Germinal center (tissue), 1 donor: ENCODE measurements around the gene RERG.
"Not testable (repeated sequence)": the region's sequence is repeated elsewhere in the genome, so short reads cannot be mapped to it uniquely, and the experiment has no call there.

Experiments used
- DNase-seq: peaks from one replicate; pipeline ENCODE4 v3.0.0; 2012; ENCODE audit warnings: mixed read lengths, low spot score

The RERG gene

DNA sequence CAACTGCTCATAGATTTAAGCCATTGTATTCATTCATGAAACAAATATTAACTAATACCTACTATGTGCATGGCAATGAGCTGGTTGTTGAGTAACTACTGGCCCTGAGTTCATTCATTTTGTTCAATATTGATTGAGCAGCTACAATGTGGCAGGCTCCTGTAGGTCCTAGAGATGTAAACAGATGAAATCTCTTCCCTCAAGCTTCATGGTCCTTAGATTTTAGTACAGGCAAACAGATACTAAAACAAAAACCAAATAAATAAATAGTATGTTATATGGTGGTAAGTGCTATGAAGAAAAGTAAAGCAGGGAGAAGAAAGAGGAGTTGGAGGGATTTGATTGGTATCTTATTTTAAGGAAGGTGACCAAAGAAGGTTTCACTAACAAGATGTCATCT, 77.8 kb downstream of the RERG start:
- no peak for DNase-seq

DNA sequence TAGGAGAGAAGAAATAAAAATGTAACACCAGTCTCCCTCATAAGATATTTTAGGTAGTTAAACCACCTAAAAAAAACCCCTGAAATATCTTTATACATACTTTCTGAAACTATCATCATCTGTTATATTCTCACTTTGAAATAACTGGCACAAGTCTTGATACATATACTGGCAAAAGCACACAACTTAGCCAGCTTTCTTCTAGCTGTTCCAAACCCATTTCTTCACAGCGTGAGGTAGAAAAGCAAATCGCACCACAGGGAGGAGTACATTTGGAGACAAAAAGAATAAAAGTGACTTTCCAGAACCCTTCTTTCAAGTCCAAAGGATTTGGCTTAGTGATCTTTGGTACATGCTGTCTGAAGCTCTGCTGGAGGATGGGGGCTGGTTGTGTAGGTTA, 78.5 kb downstream of the RERG start:
- no peak for DNase-seq

DNA sequence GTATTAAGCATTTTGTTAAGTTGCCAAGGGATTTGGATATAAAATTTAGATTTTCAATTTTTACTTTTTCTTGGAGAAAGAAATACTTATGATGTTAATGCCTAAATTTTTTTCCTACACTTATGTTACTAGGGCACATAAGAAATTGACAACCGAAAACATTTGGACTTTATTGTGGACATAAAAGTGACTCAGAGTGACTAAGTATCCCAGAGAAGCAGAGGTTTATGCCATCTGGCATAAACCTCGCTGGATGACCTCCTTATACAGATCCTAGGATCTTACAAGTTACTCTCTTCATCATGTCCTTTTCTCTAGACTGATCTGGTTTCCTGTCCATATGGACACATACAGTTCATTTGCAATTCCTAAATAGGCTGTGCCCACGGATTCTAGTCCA, 89.8 kb downstream of the RERG start:
- no peak for DNase-seq

- DNase-seq = no peak
These were observed 90.7 kb downstream of the RERG start for GRCh38 chr12:15130541-15130940.

- no peak for DNase-seq
These were observed 97.8 kb downstream of the RERG start for GRCh38 chr12:15123401-15123800.

GRCh38 chr12:15122344-15122743, 98.9 kb downstream of the RERG start:
- DNase-seq = no peak

- DNase-seq = no peak
These were observed 102.3 kb downstream of the RERG start for GRCh38 chr12:15118955-15119354.

GRCh38 chr12:15116983-15117382, 104.2 kb downstream of the RERG start:
- DNase-seq = no peak

- no peak for DNase-seq
These were observed 105.1 kb downstream of the RERG start for GRCh38 chr12:15116086-15116485.

DNA sequence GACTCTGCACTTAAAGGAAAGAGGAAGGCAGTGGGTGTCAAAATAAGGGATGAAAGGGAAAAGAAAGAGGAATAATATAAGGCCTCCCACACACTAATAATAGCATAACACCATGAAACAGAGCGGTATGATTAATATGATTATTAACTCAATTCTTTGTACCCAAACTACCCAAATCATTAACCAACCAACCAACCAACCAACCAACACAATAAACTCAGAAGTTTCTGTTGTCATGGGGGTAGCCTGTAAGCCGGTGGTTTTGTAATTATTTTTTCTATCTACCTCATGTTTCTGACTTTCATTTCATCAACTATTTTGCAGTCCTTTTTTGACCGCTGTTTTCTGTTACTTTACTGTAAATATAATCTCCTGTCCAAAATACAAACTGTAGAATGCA, 105.8 kb downstream of the RERG start:
- DNase-seq = no peak

DNA sequence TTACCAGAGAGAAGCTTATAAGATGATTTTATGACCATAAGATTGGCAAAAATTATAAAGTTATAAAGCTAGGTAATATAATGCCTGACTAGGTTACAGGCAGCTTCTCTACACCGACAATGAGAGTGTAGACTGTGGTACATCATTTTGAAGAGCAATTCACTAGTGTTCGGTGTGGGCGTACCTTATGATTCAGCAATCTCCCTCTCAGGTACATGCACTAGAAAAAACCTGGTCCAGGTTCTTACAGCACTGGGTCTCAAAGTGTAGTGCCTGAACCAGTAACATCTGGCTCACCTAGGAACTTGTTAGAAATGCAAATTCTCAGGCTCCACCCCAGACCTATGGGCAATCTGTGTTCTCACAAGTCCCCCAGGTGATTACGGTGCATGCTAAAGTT, 106.7 kb downstream of the RERG start:
- no peak for DNase-seq

- no peak for DNase-seq
These were observed 128.4 kb downstream of the RERG start for GRCh38 chr12:15092826-15093225.

DNA sequence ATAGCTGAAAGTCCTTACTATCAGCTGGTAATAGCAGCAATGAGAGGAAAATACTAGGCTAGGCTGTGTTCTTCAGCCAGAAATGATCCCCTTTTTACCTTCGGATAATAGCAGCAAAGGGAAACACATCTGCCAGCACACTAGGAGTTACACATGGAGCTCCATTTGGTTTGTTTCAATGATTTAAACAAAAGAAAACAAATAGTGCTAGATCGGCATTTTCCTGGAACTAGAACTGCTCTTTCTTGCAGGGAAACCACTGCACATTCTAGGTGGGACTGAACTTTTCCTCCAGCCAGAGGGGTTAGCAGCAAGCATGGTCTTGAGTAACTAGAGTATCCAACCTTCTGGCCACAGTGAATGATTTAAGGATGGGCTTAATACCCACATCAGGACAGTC, 130.8 kb downstream of the RERG start:
- DNase-seq = no peak

DNA sequence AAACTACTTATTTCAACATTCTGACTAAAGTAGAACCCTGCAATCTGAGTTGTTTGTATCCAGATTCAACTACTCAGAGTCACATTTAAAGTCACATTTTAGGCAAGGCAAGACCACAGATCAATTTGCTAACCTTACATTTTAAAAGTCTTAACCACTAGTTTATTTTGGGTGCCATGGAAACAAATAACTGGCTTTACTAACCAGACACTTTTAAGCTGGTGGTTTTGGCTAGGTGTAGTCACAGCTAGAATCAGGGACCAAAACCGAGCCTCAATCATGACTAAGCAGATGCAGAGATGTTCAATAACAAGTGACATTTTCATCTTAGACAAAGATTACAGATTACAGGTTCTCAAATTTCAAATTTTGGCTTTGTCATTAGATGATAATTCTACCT, 133.1 kb downstream of the RERG start:
- DNase-seq = no peak

DNA sequence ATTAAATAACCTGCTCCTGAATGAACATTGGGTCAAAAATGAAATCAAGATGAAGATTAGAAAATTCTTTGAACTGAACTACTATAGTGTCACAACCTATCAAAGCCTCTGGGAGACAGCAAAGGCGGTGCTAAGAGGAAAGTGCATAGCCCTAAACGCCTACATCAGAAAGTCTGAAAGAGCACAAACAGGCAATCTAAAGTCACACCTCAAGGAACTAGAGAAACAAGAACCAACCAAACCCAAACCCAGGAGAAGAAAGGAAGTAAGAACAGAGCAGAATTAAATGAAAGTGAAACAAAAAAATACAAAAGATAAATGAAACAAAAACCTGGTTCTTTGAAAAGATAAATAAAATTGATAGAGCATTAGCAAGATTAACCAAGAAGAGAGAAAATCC, 143.5 kb downstream of the RERG start:
- DNase-seq = not testable (repeated sequence)

DNA sequence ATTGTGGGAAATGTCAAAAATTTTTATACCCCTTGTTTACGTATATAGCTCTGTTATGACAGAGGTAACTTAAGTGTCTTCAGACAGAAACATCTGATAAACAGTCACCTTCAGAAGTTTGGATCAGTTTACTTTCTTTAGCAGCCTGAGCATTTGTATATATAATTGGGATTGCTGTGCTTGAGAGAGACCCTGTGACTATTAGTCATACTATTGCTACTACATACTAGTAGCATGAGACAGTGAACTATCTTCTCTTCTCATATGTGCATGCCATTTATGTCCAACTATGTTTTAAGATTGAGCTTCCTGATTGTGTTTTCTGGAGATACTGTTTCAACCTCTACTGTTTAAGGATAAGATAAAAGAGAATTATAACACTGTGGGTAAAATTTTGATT, 146.9 kb downstream of the RERG start:
- DNase-seq = no peak

GRCh38 chr12:15059123-15059522, 162.1 kb downstream of the RERG start:
- no peak for DNase-seq
